ENCODE data around the gene ACAA1.

The ACAA1 gene

GRCh38 chr3:38154625-38155255 lies 17.8 kb upstream of the ACAA1 start:
- DNase-seq (ENCODE audit: low read depth in 2 of 2), result no peak

- DNase-seq (ENCODE audit: low read depth in 2 of 2), result no peak
Measured at GRCh38 chr3:38154033-38154494, 17.1 kb upstream of the ACAA1 start.

GRCh38 chr3:38153221-38153620 lies 16.3 kb upstream of the ACAA1 start:
- DNase-seq (ENCODE audit: low read depth in 2 of 2), result no peak

- no peak for DNase-seq (ENCODE audit: low read depth in 2 of 2)
Measured at GRCh38 chr3:38152609-38153008, 15.7 kb upstream of the ACAA1 start.

DNA sequence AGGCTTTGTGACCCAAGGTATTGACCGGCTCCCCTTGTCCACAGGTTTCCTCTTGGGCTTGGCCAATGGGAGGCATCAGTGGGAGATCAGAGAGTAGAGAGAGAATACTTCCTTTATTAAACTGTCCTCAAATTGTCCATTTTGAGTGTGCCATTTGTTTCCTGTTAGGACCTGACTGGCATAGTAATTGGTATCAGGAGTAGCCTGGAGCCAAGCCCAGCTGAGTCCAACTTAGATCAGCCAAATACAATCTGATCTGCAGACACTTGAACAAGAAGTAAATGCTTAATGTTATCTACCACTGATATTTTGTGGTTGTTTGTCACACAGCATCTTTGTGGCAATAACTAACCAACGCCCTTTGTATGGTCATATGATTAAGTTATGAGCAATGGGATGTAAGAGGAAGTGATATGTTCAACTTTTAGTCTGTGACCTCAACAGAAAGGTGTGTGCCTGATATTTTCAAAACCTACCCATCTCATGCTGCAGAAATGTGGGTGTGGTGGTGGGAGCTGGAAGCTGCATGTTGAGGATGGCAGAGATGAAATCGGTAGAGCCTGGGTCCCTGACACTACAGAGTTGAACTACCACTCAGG lies 14.8 kb upstream of the ACAA1 start:
- no peak for DNase-seq (ENCODE audit: low read depth in 2 of 2)

DNA sequence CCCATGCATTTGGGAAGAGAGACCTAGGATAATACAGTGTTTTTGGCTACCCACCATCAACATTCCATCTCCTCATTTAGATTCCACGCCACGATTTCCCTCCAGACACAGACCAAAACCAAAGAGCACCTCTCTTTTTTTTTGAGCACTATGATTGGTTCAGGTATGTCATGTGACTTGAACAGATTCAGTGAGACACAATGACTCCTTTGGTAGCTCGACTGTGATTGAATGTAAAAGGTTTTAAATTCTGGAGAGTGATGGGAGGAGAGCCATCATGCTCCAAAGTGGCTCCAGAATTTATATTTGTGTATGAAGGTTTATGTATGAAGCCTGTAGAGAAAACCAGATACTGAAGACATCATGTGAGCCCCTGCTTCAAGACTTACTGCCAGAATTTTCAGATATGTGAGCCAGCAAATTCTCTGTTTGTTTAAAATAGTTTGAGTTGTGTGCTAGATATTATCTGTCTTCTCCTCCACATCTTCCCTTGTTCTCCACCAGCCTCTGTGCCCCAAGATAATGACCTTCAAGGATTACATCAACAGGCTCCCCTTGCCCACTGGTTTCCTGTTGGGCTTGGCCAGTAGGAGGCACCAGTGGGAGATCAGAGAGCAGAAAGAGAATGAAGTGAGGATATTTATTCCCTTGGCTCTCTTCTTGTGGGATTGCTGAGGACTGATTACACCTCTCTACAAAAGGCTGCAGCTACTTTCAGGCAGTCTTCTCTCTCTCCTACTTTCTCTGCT lies 14.0 kb upstream of the ACAA1 start:
- no peak for DNase-seq (ENCODE audit: low read depth in 2 of 2)

GRCh38 chr3:38149708-38150107 lies 12.8 kb upstream of the ACAA1 start:
- DNase-seq (ENCODE audit: low read depth in 2 of 2), result no peak

GRCh38 chr3:38148311-38148882 lies 11.5 kb upstream of the ACAA1 start:
- no peak for DNase-seq (ENCODE audit: low read depth in 2 of 2)

- no peak for DNase-seq (ENCODE audit: low read depth in 2 of 2)
Measured at GRCh38 chr3:38147421-38147820, 10.5 kb upstream of the ACAA1 start.

DNA sequence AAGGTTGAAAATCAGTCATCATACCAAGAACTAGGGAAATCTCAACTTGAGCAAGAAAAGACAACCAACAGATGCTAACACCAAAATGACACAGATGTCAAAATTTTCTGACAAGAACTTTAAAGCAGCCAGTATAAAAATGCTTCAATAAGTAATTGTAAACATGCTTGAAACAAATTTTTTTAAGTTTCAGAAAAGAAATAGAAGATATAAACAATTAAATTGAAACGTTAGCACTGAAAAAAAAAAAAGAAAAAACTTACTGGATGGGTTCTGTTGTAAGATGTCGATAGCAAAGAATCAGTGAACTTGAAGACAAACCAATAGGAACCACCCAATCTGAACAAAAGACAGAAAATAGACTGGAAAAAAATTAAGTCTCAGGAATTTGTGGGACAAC lies 9.6 kb upstream of the ACAA1 start:
- no peak for DNase-seq (ENCODE audit: low read depth in 2 of 2)

DNA sequence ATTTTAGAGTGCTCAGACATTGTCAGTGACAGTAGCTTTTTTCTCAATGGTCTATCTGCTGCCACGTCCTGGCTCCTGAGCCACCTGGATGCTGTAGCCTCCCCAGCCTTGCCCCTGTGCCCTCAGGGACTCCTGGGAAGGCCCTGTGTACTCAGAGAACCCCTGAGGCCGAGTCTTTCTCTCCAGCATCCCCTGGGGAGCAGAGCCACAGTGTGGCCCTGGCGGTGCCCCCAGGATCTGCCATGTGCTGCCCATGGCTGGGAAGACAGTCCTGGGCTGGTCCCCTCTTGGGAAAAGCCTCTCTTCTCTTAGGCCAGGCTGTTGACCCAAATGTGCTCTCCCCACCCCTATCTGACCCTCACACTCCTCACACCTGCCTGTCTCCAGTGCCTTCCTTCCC lies 6.6 kb upstream of the ACAA1 start:
- no peak for DNase-seq (ENCODE audit: low read depth in 2 of 2)

DNA sequence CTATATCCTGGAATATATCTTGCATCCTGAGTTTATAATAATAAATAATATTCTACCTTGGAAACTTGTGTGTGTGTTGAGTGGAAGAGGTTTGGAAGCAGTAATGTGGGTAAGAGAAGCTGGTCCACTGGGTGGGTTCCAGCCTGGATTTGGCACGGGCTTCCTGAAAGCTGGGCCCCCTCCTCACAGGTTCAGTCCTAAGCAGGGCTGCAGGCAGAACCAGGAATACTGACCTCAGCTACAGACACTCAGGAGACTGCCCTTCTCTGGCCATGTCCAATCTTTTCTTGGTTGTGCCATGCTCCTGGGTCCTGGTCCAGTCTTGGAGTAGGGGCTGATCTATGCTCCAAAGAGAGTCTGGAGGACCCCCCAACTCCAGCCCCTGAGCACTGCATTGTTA lies 6.0 kb upstream of the ACAA1 start:
- no peak for DNase-seq (ENCODE audit: low read depth in 2 of 2)

GRCh38 chr3:38141952-38142273 lies 5.0 kb upstream of the ACAA1 start:
- no peak for DNase-seq (ENCODE audit: low read depth in 2 of 2)

GRCh38 chr3:38141173-38141951 lies 4.4 kb upstream of the ACAA1 start:
- no peak for DNase-seq (ENCODE audit: low read depth in 2 of 2)

DNA sequence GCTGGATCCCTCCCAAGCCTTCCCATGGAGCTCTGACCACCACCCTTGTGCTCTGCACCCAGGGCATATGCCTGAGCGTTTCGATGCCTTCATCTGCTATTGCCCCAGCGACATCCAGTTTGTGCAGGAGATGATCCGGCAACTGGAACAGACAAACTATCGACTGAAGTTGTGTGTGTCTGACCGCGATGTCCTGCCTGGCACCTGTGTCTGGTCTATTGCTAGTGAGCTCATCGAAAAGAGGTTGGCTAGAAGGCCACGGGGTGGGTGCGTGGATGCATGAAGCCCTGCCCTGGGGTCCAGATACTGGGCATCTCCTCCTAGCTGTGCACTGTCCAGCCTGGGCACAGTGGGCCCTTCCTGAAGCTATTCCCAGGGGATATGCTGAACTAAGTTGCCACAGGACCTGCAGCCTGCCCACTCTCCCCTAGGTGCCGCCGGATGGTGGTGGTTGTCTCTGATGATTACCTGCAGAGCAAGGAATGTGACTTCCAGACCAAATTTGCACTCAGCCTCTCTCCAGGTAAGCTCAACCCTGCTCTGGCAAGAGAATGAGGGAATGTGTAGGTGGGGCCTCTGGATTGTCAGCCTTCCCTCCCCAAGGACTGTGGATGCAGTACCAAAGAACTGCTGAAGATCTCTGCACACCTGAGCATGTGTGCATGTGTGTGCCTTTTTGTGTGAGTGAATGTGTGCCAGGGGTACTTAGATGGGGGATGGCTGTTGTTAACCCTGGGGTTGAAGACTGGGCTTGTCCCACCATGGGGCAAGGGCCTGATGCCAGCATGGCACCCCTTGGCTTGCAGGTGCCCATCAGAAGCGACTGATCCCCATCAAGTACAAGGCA lies 3.6 kb upstream of the ACAA1 start:
- DNase-seq (ENCODE audit: low read depth in 2 of 2), result no peak

DNA sequence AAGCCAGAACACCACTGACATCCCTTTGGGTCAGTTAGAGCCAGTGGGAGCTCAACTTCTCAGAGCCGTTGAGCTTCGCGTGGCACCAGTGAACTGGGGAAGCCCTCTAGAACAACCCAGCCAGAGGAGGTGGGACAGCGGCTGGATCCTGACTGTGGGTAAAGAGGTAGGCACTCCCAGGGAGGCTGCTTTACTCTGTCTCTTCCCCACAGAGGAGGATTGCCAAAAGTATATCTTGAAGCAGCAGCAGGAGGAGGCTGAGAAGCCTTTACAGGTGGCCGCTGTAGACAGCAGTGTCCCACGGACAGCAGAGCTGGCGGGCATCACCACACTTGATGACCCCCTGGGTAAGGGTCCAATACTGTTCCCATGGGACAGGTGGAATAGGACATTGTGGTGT lies 2.7 kb upstream of the ACAA1 start:
- no peak for DNase-seq (ENCODE audit: low read depth in 2 of 2)

DNA sequence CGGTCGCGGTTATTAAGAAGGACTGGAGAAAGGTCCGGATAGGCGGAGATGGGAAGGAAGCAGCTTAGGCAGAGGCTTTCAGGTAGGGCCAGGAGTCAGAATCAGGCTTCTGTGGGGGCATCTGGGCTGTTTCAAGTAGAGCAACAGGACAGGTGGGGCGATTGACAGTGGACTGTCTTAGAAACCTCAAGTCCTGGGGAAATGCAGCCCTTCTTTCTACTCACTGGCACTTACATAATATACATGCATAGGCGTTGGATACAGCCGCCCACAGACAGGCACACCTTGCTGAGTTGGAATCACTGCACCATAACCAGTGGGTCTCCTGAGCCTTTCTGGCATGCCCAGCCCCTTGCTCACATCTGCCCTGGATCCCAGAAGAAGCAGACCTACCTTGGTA lies 2.3 kb upstream of the ACAA1 start:
- no peak for DNase-seq (ENCODE audit: low read depth in 2 of 2)

GRCh38 chr3:38138349-38139190 lies 1.6 kb upstream of the ACAA1 start, which contains the start of gene MYD88:
TSS of gene MYD88 (plus strand) at chr3:38138661. CDS start at chr3:38138701, 40 bp downstream.
- DNase-seq (ENCODE audit: low read depth in 2 of 2), result peak in 1 of 2 experiments; percentile 17

DNA sequence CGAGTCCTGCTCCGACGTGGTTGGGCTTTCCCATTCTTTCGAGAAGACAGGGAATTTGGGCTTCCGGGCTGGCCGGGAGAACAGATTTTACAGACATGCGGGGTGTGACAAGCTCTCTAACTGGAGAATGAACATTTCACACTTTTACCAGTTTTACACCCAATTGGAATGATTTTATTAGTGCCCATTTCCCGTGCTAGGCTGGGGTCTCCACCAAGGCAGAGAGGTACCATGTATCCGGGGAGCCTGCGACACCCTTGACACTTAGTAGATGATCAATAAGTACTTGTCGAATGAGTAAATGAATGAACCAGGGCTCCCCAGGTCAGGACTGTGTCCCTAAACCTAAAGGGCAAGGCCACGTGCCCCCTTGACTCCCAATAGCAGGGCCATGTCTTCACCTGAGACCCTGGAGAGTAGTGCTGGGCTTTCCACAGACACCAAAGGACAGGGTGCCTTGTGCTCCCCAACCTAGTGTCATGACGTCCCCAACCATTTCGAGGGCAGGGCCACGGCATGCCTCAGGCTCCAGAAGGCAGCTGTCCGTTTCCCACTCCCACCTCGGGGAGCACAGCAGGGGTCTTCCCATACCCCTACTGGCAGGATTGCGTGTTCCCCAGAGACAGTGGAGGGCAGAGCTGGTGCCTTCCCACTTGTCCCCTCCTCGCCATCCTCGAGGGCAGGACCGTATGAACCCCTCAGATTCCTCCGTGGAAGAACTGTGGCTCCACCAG lies 855 bp upstream of the ACAA1 start:
- peak in 1 of 2 experiments; percentile 58 for DNase-seq (ENCODE audit: low read depth in 2 of 2)
